Esophagus (tissue), 2 donors: ENCODE data around the gene AFF3. TPM values are rescaled to one million over a fixed set of nuclear protein-coding genes. Genes with fewer than 3 reads are reported as not detected.

Experiments used
- H3K27ac ChIP-seq, 2 donors: one replicate each; pipeline ENCODE4 v1.5.1; 2013; ENCODE audit warnings: low read depth in 2 of 2, mild to moderate bottlenecking in 2 of 2, inconsistent platforms in 1 of 2, low read length in 1 of 2, moderate library complexity in 1 of 2
- H3K27me3 ChIP-seq, 2 donors: one replicate each; pipeline ENCODE4 v1.6.1; 2013; ENCODE audit warnings: low read length in 2 of 2, control low read depth in 1 of 2, mild to moderate bottlenecking in 1 of 2; ENCODE audit not compliant: insufficient read depth in 2 of 2, control insufficient read depth in 1 of 2
- H3K36me3 ChIP-seq, 2 donors: one replicate each; pipeline ENCODE4 v1.6.1; 2013; ENCODE audit warnings: low read length in 1 of 2; ENCODE audit not compliant: control insufficient read depth in 2 of 2, insufficient read depth in 2 of 2
- H3K4me1 ChIP-seq, 2 donors: one replicate each; pipeline ENCODE4 v1.6.1; 2013; ENCODE audit warnings: low read length in 1 of 2; ENCODE audit not compliant: control insufficient read depth in 2 of 2, insufficient read depth in 2 of 2
- H3K4me3 ChIP-seq, 2 donors: one replicate each; pipeline ENCODE4 v1.5.1; 2013; ENCODE audit warnings: low read length in 2 of 2, mild to moderate bottlenecking in 2 of 2, low read depth in 1 of 2, moderate library complexity in 1 of 2
- H3K9me3 ChIP-seq, 2 donors: one replicate each; pipeline ENCODE4 v1.6.1; 2013; ENCODE audit warnings: mild to moderate bottlenecking in 2 of 2, low read depth in 1 of 2, low read length in 1 of 2, moderate library complexity in 1 of 2; ENCODE audit not compliant: control insufficient read depth in 2 of 2, insufficient read depth in 1 of 2
- WGBS, 2 donors: extraction: QIAGEN DNeasy Blood & Tissue Kit; methylation state at CpG; one replicate each; pipeline ENCODE4 v1.1.7; 2013; 5-methylcytosine and 5-hydroxymethylcytosine counted together
- polyA plus RNA-seq, 2 donors: library from polyadenylated mRNA; stranded (reverse); fragments of 200-250 nt; gene quantifications; one replicate each; pipeline ENCODE4 v1.2.3, GENCODE V29; 2013
- donor health status: healthy with polysubstance abuse.
- donor health status: Bipolar disorder and iron deficiency.

AFF3 gene
- polyA plus RNA-seq, 2 donors = 1.0 to 1.1 TPM

GRCh38 chr2:99698896-99699295, 443.5 kb downstream of the AFF3 start:
- Histone ChIP-seq H3K27ac (no peak overlapping the region), H3K27me3 (no peaks in the 10 kb centered on the region), H3K9me3 (no peaks in the 10 kb centered on the region), H3K36me3 (no peaks in the 10 kb centered on the region), H3K4me1 (peaks cover 7 to 8% of the 10 kb centered on the region in 2 donors), H3K4me3 (no peak overlapping the region)
- 76 to 90% methylated on average over 2 of the region's 2 CpGs for WGBS, 2 donors

DNA sequence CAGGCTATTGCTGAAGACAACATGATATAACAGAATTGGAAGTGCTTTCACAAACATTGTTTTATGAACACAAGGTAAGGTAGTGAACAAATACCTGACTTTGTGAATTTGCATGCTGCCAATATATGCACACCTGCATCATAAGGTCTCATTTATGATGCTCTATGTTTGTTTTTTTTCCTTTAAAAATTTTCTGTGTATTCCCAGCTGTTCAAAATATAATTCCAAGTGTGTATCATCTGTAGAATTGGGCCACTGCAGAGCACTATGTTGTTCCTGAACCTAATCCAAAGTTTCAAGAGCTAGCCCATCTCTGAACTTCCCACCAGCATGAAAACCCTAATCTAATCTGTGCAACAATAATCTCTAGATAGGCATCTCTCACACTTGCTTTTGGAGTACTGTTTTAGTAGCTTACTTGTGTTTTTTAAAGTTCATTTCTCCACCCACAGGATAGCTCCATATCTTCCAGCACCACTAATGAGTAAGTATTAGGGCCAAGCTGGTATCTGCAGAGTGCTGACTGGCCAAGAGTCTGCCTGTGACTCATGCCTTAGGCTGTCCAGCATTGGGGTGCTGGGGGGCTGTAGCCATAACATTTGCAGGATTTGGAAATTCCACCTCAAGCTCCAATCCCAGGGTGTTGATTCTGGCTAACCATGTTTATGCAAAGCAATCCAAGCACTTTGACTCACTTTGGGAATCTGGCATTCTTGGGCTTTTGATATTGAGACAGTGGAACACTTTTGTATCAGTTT, 444.4 kb downstream of the AFF3 start:
- no peaks in the 10 kb centered on the region for H3K27me3 ChIP-seq
- H3K4me3 ChIP-seq = no peak overlapping the region
- no peaks in the 10 kb centered on the region for H3K9me3 ChIP-seq
- no peak overlapping the region for H3K27ac ChIP-seq
- peaks cover 7 to 8% of the 10 kb centered on the region in 2 donors for H3K4me1 ChIP-seq
- H3K36me3 ChIP-seq = no peaks in the 10 kb centered on the region

GRCh38 chr2:99695944-99696253, 446.5 kb downstream of the AFF3 start:
- Histone ChIP-seq H3K27me3 (no peaks in the 10 kb centered on the region), H3K27ac (no peak overlapping the region), H3K36me3 (no peaks in the 10 kb centered on the region), H3K9me3 (no peaks in the 10 kb centered on the region), H3K4me3 (no peak overlapping the region), H3K4me1 (peaks cover 7 to 13% of the 10 kb centered on the region in 2 donors)

GRCh38 chr2:99695130-99695943, 447.1 kb downstream of the AFF3 start:
- H3K27ac ChIP-seq = no peak overlapping the region
- 81 to 83% methylated on average over 11 of the region's 11 CpGs for WGBS, 2 donors
- H3K4me1 ChIP-seq = peaks cover 4 to 9% of the 10 kb centered on the region in 2 donors
- no peaks in the 10 kb centered on the region for H3K36me3 ChIP-seq
- no peaks in the 10 kb centered on the region for H3K9me3 ChIP-seq
- no peaks in the 10 kb centered on the region for H3K27me3 ChIP-seq
- no peak overlapping the region for H3K4me3 ChIP-seq

DNA sequence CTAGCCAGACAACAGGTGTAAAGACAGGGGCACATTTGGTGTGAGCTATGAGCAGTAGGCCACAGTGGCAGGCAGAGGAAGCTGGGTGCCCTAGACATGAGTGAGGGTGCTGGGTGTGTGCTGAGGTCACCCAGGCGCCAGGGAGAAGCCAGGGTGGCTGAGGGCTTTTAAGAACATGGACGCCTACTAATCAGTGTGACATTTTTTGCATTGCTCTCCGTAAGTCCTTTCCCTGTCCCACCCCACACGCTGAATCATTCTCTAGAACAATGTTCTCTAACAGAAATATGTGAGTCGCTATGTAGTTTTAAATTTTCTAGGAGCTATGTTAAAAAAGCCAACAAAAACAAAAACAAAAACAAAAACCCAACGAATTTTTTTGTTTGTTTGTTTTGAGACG, 448.1 kb downstream of the AFF3 start:
- no peaks in the 10 kb centered on the region for H3K36me3 ChIP-seq
- WGBS, 2 donors = 80 to 81% methylated on average over 7 of the region's 7 CpGs
- H3K27ac ChIP-seq = peak overlapping the region in 1 of 2 donors; percentile 17
- H3K9me3 ChIP-seq = no peaks in the 10 kb centered on the region
- H3K4me1 ChIP-seq = peaks cover 4 to 9% of the 10 kb centered on the region in 2 donors
- no peak overlapping the region for H3K4me3 ChIP-seq
- H3K27me3 ChIP-seq = no peaks in the 10 kb centered on the region

- Histone ChIP-seq H3K36me3 (no peaks in the 10 kb centered on the region), H3K4me3 (no peak overlapping the region), H3K9me3 (no peaks in the 10 kb centered on the region), H3K4me1 (peaks cover 0 to 7% of the 10 kb centered on the region in 2 donors), H3K27me3 (no peaks in the 10 kb centered on the region), H3K27ac (no peak overlapping the region)
- WGBS, 2 donors = 88 to 93% methylated on average over 1 of the region's 1 CpG
Observed at GRCh38 chr2:99692785-99693184, 449.6 kb downstream of the AFF3 start.

GRCh38 chr2:99691926-99692325, 450.5 kb downstream of the AFF3 start:
- WGBS, 2 donors = 31 to 46% methylated on average over 3 to 4 of the region's 4 CpGs
- H3K27me3 ChIP-seq = no peaks in the 10 kb centered on the region
- H3K36me3 ChIP-seq = no peaks in the 10 kb centered on the region
- no peaks in the 10 kb centered on the region for H3K9me3 ChIP-seq
- H3K27ac ChIP-seq = no peak overlapping the region
- H3K4me3 ChIP-seq = no peak overlapping the region
- peaks cover 0 to 7% of the 10 kb centered on the region in 2 donors for H3K4me1 ChIP-seq

- Histone ChIP-seq H3K4me1 (peaks cover 0 to 7% of the 10 kb centered on the region in 2 donors), H3K27ac (no peak overlapping the region), H3K4me3 (no peak overlapping the region), H3K27me3 (no peaks in the 10 kb centered on the region), H3K9me3 (no peaks in the 10 kb centered on the region), H3K36me3 (no peaks in the 10 kb centered on the region)
- WGBS, 2 donors = 82 to 88% methylated on average over 3 of the region's 3 CpGs
Observed at GRCh38 chr2:99689145-99689742, 453.1 kb downstream of the AFF3 start.

GRCh38 chr2:99688699-99689098, 453.7 kb downstream of the AFF3 start:
- no peaks in the 10 kb centered on the region for H3K27me3 ChIP-seq
- H3K4me3 ChIP-seq = no peak overlapping the region
- H3K36me3 ChIP-seq = no peaks in the 10 kb centered on the region
- 60 to 77% methylated on average over 6 of the region's 6 CpGs for WGBS, 2 donors
- no peaks in the 10 kb centered on the region for H3K9me3 ChIP-seq
- H3K4me1 ChIP-seq = peaks cover 0 to 7% of the 10 kb centered on the region in 2 donors
- no peak overlapping the region for H3K27ac ChIP-seq
